OCI-LY1 (cell line): ENCODE data around the gene MEIS1.

Experiments used
- H2AFZ ChIP-seq: fragments of 200-600 bp; sonication (generic), shearing (Covaris generic); 2 replicates; pipeline ENCODE4 v1.6.0; 2014; ENCODE audit warnings: antibody characterized with exemption, mild to moderate bottlenecking, low read length
- H3F3A ChIP-seq: fragments of 200-600 bp; sonication (generic), shearing (Covaris generic); 2 replicates; pipeline ENCODE4 v1.6.0; 2014; ENCODE audit warnings: mild to moderate bottlenecking, antibody characterized with exemption, low read length, moderate library complexity; ENCODE audit not compliant: insufficient read depth
- H3K27ac ChIP-seq: fragments of 200-600 bp; sonication (generic); 2 replicates; pipeline ENCODE4 v1.5.1; 2014; ENCODE audit warnings: low read length, mixed run types, mild to moderate bottlenecking, low read depth; ENCODE audit not compliant: poor library complexity, severe bottlenecking
- H3K27me3 ChIP-seq: fragments of 200-600 bp; sonication (generic); 2 replicates; pipeline ENCODE4 v1.6.0; 2014; ENCODE audit warnings: antibody characterized with exemption, mild to moderate bottlenecking, low read length, moderate library complexity; ENCODE audit not compliant: insufficient read depth
- H3K36me3 ChIP-seq: fragments of 200-600 bp; sonication (generic); 2 replicates; pipeline ENCODE4 v1.6.1; 2014; ENCODE audit warnings: mild to moderate bottlenecking, antibody characterized with exemption, low read length, moderate library complexity, mixed read lengths; ENCODE audit not compliant: insufficient read depth
- H3K4me1 ChIP-seq: fragments of 200-600 bp; sonication (generic); 2 replicates; pipeline ENCODE4 v1.5.1; 2014; ENCODE audit warnings: mild to moderate bottlenecking, low read length, moderate library complexity; ENCODE audit not compliant: insufficient read depth, severe bottlenecking
- H3K4me2 ChIP-seq: fragments of 200-600 bp; sonication (generic), shearing (Covaris generic); 2 replicates; pipeline ENCODE4 v1.6.1; 2014; ENCODE audit warnings: low read length
- H3K4me3 ChIP-seq: fragments of 200-600 bp; sonication (generic); 2 replicates; pipeline ENCODE4 v1.5.1; 2014; ENCODE audit warnings: low read length, low read depth, mild to moderate bottlenecking, mixed read lengths; ENCODE audit not compliant: poor library complexity, severe bottlenecking
- H3K79me2 ChIP-seq: fragments of 200-600 bp; shearing (Covaris generic); 2 replicates; pipeline ENCODE4 v1.6.1; 2016; ENCODE audit warnings: mixed run types, low read length, mixed read lengths; ENCODE audit not compliant: insufficient read depth
- H3K9ac ChIP-seq: fragments of 200-600 bp; sonication (generic), shearing (Covaris generic); 2 replicates; pipeline ENCODE4 v1.6.1; 2014; ENCODE audit warnings: mild to moderate bottlenecking, low read length, mixed read lengths
- H3K9me2 ChIP-seq: fragments of 200-600 bp; sonication (generic), shearing (Covaris generic); 2 replicates; pipeline ENCODE4 v1.6.1; 2014; ENCODE audit warnings: low read depth, mild to moderate bottlenecking, low read length, mixed read lengths
- H3K9me3 ChIP-seq: fragments of 200-600 bp; shearing (Covaris generic); 2 replicates; pipeline ENCODE4 v1.6.1; 2014; ENCODE audit warnings: low read length, mixed read lengths
- H4K20me1 ChIP-seq: fragments of 200-600 bp; sonication (generic), shearing (Covaris generic); 2 replicates; pipeline ENCODE4 v1.6.0; 2016; ENCODE audit warnings: mild to moderate bottlenecking, low read length; ENCODE audit not compliant: insufficient read depth
- EZH2 ChIP-seq: fragments of 200-600 bp; sonication (generic), shearing (Covaris generic); IDR thresholded peaks from 2 replicates; pipeline ENCODE4 v1.8.0; 2017; ENCODE audit warnings: borderline replicate concordance, mixed run types, mild to moderate bottlenecking, antibody characterized with exemption, low read length, moderate library complexity, mixed read lengths
- TF ChIP-seq, protein P1 (sequence below): fragments of 200-600 bp; sonication (generic), shearing (Covaris generic); IDR thresholded peaks from 2 replicates; pipeline ENCODE4 v1.5.1; 2017; ENCODE audit warnings: mild to moderate bottlenecking, antibody characterized with exemption, low read length, moderate library complexity, mixed read lengths

Gene MEIS1

DNA sequence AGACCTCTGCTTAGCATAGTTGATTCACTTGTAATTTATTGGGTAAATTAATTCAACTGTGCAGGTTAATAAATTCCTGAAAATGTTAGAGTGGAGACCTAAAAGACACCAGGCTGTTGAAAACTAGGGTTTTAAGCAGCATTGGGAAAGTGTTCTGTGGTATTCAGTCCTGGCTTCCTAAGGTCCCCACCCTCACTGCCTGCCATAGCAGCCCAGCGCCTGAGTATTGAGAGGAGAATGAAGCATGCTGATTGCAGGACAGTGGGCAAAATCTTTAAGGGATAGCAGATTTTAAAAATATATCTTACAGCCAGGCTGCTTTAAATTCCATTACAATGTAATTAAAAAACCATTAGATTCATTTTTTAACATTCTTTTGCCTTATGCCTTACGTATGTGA lies 20.6 kb downstream of the MEIS1 start:
- Histone ChIP-seq H3K27ac (no peak overlapping the region), H2AFZ (no peak overlapping the region), H3K9me3 (no peaks in the 10 kb centered on the region), H3K36me3 (no peaks in the 10 kb centered on the region), H3K4me3 (no peak overlapping the region), H3K79me2 (no peaks in the 10 kb centered on the region), H3K4me1 (no peaks in the 10 kb centered on the region), H3K9me2 (no peaks in the 10 kb centered on the region), H3K27me3 (no peaks in the 10 kb centered on the region), H3F3A (no peaks in the 10 kb centered on the region), H4K20me1 (no peaks in the 10 kb centered on the region), H3K4me2 (no peak overlapping the region), H3K9ac (no peak overlapping the region)
- TF ChIP-seq, protein P1, sequence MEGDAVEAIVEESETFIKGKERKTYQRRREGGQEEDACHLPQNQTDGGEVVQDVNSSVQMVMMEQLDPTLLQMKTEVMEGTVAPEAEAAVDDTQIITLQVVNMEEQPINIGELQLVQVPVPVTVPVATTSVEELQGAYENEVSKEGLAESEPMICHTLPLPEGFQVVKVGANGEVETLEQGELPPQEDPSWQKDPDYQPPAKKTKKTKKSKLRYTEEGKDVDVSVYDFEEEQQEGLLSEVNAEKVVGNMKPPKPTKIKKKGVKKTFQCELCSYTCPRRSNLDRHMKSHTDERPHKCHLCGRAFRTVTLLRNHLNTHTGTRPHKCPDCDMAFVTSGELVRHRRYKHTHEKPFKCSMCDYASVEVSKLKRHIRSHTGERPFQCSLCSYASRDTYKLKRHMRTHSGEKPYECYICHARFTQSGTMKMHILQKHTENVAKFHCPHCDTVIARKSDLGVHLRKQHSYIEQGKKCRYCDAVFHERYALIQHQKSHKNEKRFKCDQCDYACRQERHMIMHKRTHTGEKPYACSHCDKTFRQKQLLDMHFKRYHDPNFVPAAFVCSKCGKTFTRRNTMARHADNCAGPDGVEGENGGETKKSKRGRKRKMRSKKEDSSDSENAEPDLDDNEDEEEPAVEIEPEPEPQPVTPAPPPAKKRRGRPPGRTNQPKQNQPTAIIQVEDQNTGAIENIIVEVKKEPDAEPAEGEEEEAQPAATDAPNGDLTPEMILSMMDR, result no peak
- no peak for TF ChIP-seq EZH2

DNA sequence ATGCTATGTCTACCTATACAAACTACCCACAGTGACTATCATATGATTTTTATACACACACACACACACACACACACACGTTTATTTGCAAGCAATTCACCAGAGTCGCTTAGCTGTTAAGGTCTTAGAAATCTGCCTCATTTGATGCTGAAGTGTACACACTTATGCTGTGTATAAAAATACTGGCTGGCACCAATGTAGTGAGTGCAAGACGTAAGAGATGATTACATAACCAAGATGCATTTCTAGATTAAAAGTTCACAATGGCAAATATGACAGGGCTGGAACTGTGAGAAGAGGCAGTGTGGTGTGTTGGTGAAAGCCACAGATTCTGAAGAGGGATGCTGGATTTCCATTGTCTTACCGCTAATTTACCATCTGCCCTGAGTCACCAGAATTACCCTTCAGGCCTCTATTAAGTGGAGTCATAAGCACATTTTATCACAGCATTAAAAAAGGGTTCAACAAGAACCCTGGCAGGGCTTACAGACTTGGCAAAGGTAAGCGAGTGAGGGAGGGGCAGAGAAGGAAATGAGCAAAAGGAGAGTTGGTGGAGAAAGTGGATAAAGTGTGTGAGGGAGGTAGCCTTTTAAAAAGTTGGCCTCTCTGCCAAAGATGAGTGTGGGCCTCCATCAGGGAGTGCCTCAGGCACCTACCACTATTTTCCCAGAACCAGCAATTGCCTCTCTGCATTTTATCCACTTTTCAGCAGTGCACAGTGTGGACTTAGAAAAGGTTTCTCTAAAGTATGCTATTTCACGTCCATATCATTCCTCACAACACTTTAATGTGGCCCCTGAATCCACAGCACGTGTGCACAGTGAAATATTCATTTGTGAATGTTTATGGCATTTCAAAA lies 21.5 kb downstream of the MEIS1 start:
- no peaks in the 10 kb centered on the region for H4K20me1 ChIP-seq
- H3K4me3 ChIP-seq, result no peak overlapping the region
- H3K27me3 ChIP-seq, result no peaks in the 10 kb centered on the region
- no peaks in the 10 kb centered on the region for H3K9me2 ChIP-seq
- no peak overlapping the region for H3K9ac ChIP-seq
- no peak overlapping the region for H3K27ac ChIP-seq
- no peak overlapping the region for H2AFZ ChIP-seq
- no peaks in the 10 kb centered on the region for H3K9me3 ChIP-seq
- no peaks in the 10 kb centered on the region for H3K4me1 ChIP-seq
- H3F3A ChIP-seq, result no peaks in the 10 kb centered on the region
- no peaks in the 10 kb centered on the region for H3K36me3 ChIP-seq
- TF ChIP-seq, protein P1, result no peak
- TF ChIP-seq EZH2, result no peak
- H3K79me2 ChIP-seq, result no peaks in the 10 kb centered on the region
- H3K4me2 ChIP-seq, result no peak overlapping the region

DNA sequence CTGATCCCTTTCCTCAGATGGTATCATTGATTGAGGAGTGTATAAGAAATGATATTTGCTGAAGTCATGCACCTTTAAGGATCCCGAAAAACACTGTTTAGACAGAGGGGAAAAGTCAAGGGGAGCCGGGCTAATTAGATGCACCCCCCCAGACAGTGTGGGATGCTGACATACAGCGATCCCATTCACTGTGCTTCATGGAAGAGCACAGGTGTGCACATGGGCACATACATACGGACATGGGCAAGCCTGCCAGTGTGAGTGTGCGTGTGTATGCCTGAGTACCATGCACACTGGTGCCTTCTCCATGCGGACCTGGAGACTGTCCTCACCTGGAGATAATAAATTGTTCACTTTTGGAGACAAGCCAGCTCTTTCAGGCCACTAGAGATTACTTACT lies 22.6 kb downstream of the MEIS1 start:
- Histone ChIP-seq H3K27me3 (no peaks in the 10 kb centered on the region), H3K36me3 (no peaks in the 10 kb centered on the region), H3K27ac (no peak overlapping the region), H3K4me2 (no peak overlapping the region), H3K9me3 (no peaks in the 10 kb centered on the region), H3K9ac (no peak overlapping the region), H2AFZ (no peak overlapping the region), H3K9me2 (no peaks in the 10 kb centered on the region), H3K4me1 (no peaks in the 10 kb centered on the region), H3F3A (no peaks in the 10 kb centered on the region), H3K4me3 (no peak overlapping the region), H4K20me1 (no peaks in the 10 kb centered on the region), H3K79me2 (no peaks in the 10 kb centered on the region)
- TF ChIP-seq EZH2, result no peak

DNA sequence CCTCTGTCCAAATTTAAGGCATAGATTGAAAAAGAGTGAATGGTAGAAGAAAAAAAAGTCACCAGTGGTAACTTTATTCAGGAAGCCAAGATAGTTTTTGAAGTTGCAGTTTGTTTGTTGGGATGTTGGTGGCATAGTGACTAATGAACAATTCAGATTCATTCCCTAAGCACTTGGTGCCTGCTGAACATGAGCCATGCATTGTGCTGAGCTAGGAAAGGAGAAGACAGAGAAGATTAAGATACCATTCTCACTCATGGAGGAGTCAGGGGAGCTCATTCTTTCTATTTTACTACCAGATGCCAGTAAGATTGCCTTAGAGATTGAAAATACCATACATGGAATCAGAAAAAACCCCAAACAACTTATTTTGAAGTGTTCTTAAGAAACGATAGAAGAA lies 25.1 kb downstream of the MEIS1 start:
- Histone ChIP-seq H3K9ac (no peak overlapping the region), H3K4me3 (no peak overlapping the region), H3K4me1 (no peaks in the 10 kb centered on the region), H3F3A (no peaks in the 10 kb centered on the region), H3K4me2 (no peak overlapping the region), H3K36me3 (no peaks in the 10 kb centered on the region), H3K9me2 (no peaks in the 10 kb centered on the region), H4K20me1 (0 out of 2 replicates have a peak, but pooled peaks cover 2% of the 10 kb centered on the region), H2AFZ (no peak overlapping the region), H3K79me2 (no peaks in the 10 kb centered on the region), H3K9me3 (no peaks in the 10 kb centered on the region), H3K27ac (no peak overlapping the region), H3K27me3 (no peaks in the 10 kb centered on the region)
- TF ChIP-seq, protein P1, result no peak
- no peak for TF ChIP-seq EZH2
